ENCODE data around the gene NRTN. TPM values are rescaled to one million over a fixed set of nuclear protein-coding genes. Genes with fewer than 3 reads are reported as not detected.

NRTN gene
- total and polyA plus RNA-seq, 2 donors (not counting 3 experiments of a cell fraction or from before 2014, with no cell fraction given): 0.41 TPM; not detected in 1

- H3K36me3 ChIP-seq (ENCODE audit: control insufficient read depth in 2 of 2, extremely low read depth in 1 of 2, insufficient read depth in 2 of 2, low read length in 2 of 2): no peaks in the 10 kb centered on the region
- no peak overlapping the region for H3K9ac ChIP-seq (replicated peaks; ENCODE audit: extremely low read depth, insufficient read depth, low read length)
- no peaks in the 10 kb centered on the region for H4K20me1 ChIP-seq (replicated peaks; ENCODE audit: control insufficient read depth, extremely low read depth, insufficient read depth, low read length)
- ChIA-PET POLR2A (no interaction called here), CTCF (interaction anchor here (1.0 to 1.3 kb wide), 3 partner anchors 8 to 85 kb away, joined by 3 to 10 read pairs (median 3); no protein-coding TSS in a partner anchor)
- peaks cover 5% of the 10 kb centered on the region for H3K4me1 ChIP-seq (ENCODE audit: control insufficient read depth, extremely low read depth, insufficient read depth, low read length)
- intact Hi-C loops (cut with micrococcal nuclease) (loop anchor here (10.0 kb wide), 1 partner anchor 179 kb away; no protein-coding TSS in a partner anchor), dilution Hi-C loops (cut with MboI; ENCODE audit: extremely low pct_ligation_motif_present, low sequenced_read_pairs) (no loop called here)
- H3K9me3 ChIP-seq (replicated peaks; ENCODE audit: control insufficient read depth, insufficient read depth, low read length): no peaks in the 10 kb centered on the region
- H3K4me2 ChIP-seq (ENCODE audit: insufficient read depth, low read length): no peak overlapping the region
- FAIRE-seq: no peak
- peaks cover 2 to 7% of the 10 kb centered on the region in 2 experiments for H3K27me3 ChIP-seq (ENCODE audit: control insufficient read depth in 2 of 2, insufficient read depth in 2 of 2, low read length in 2 of 2)
- BruUV-seq (replicated peaks): no TSS peak
- no peaks in the 10 kb centered on the region for H3K79me2 ChIP-seq (ENCODE audit: control insufficient read depth, insufficient read depth, low read length)
- TF ChIP-seq JUN (IDR thresholded peaks at IDR 0.05; ENCODE audit: borderline replicate concordance, insufficient read depth, insufficient read length, low read depth) (no peak), FOS (IDR thresholded peaks at IDR 0.05; ENCODE audit: borderline replicate concordance, insufficient read depth, low read length) (no peak), EZH2 (IDR thresholded peaks at IDR 0.05; ENCODE audit: borderline replicate concordance, low read depth, low read length, severe bottlenecking) (no peak), CTCF (IDR thresholded peaks at IDR 0.05; ENCODE audit: extremely low read depth in 1 of 2, insufficient read depth in 1 of 2, low read depth in 1 of 2, low read length in 2 of 2) (no peak), MYC (IDR thresholded peaks at IDR 0.05; ENCODE audit: low read depth, low read length) (no peak), POLR2A (IDR thresholded peaks at IDR 0.05; ENCODE audit: low read depth, low read length) (no peak), POLR2AphosphoS5 (IDR thresholded peaks at IDR 0.05; ENCODE audit: insufficient read depth, low read depth, low read length) (no peak), MAX (IDR thresholded peaks at IDR 0.05; ENCODE audit: insufficient read depth, insufficient read length) (no peak), GATA2 (IDR thresholded peaks at IDR 0.05; ENCODE audit: insufficient read depth, insufficient read length, low read depth, low read length) (no peak)
- H2AFZ ChIP-seq (ENCODE audit: low read depth, low read length): no peak overlapping the region
- DNase-seq (ENCODE audit: low read depth, low spot score): no peak
- peaks cover 2% of the 10 kb centered on the region for H3K9me1 ChIP-seq (replicated peaks; ENCODE audit: control insufficient read depth, extremely low read depth, insufficient read depth, low read length)
- no peak overlapping the region for H3K27ac ChIP-seq (ENCODE audit: insufficient read depth, low read depth, low read length)
- no peak overlapping the region for H3K4me3 ChIP-seq (replicated peaks in 1 of 3; ENCODE audit: insufficient read depth in 1 of 3, low read depth in 1 of 3, low read length in 3 of 3)
Observed at GRCh38 chr19:5806133-5806489, 1.2 kb downstream of the NRTN start.

Measured in endothelial cell of umbilical vein (primary cell).